HepG2 (cell line): ENCODE results near the gene EPHX1. TPM values are rescaled to one million over a fixed set of nuclear protein-coding genes. Genes with fewer than 3 reads are reported as not detected.
A peak's percentile ranks its signal among the peaks of the same experiment; 100 is the strongest.

Source experiments
- FOXP1 ChIP-seq, 2 experiments: fragments of 450-650 bp in 1 of 2; IDR thresholded peaks; 2 replicates each; pipeline ENCODE4 v1.6.1; 2017 to 2018; ENCODE audit warnings: antibody characterized with exemption in 1 of 2
- GABPB1 ChIP-seq: IDR thresholded peaks from 2 replicates; pipeline ENCODE4 v1.6.1; 2016; ENCODE audit warnings: mild to moderate bottlenecking, missing genetic modification reagents, moderate library complexity, missing compliant biosample characterization
- GATAD2A ChIP-seq: IDR thresholded peaks from 2 replicates; pipeline ENCODE4 v1.6.1; 2016
- NR2C2 ChIP-seq: sonication (generic); formaldehyde crosslinking; IDR thresholded peaks from 2 replicates; pipeline ENCODE4 v1.4.0; 2020; ENCODE audit warnings: missing genetic modification reagents, mild to moderate bottlenecking, moderate library complexity, borderline replicate concordance
- NR2F2 ChIP-seq: IDR thresholded peaks from 2 replicates; pipeline ENCODE4 v1.6.1; 2012; ENCODE audit warnings: low read depth, inconsistent platforms, borderline replicate concordance
- ONECUT2 ChIP-seq: sonication (generic); formaldehyde crosslinking; IDR thresholded peaks from 2 replicates; pipeline ENCODE4 v1.4.0; 2020; ENCODE audit warnings: missing genetic modification reagents
- SRSF9 ChIP-seq: fragments of 200-400 bp; formaldehyde crosslinking; IDR thresholded peaks from 2 replicates; pipeline ENCODE4 v1.6.1; 2018; ENCODE audit warnings: borderline replicate concordance, mild to moderate bottlenecking, low read depth, low read length; ENCODE audit not compliant: insufficient read depth, poor library complexity, severe bottlenecking
- ZBTB37 ChIP-seq: sonication (generic); formaldehyde crosslinking; IDR thresholded peaks from 2 replicates; pipeline ENCODE4 v1.4.0; 2020; ENCODE audit warnings: mild to moderate bottlenecking, missing genetic modification reagents
- ZBTB7B ChIP-seq: sonication (generic); formaldehyde crosslinking; IDR thresholded peaks from 2 replicates; pipeline ENCODE4 v1.4.0; 2020; ENCODE audit warnings: missing genetic modification reagents
- ZMAT3 ChIP-seq: sonication (generic); formaldehyde crosslinking; conservative IDR thresholded peaks from 2 replicates; pipeline ENCODE4 v1.7.0; 2021; ENCODE audit warnings: missing genetic modification reagents
- ZNF768 ChIP-seq: sonication (generic); formaldehyde crosslinking; IDR thresholded peaks from 2 replicates; pipeline ENCODE4 v1.4.0; 2020; ENCODE audit warnings: missing genetic modification reagents
- polyA plus RNA-seq, 8 experiments: library from polyadenylated mRNA; depleted of rRNA in 3 of 8; stranded (reverse) in 7 of 8; unstranded in 1 of 8; fragments of >200 nt; fragmentation: Illumina TruSeq in 4 of 8; extraction: Trizol in 4 of 8; gene quantifications; 2 replicates each; pipeline versions ENCODE4 v1.2.1 to v1.2.3, GENCODE V29; 2011 to 2016; ENCODE audit warnings: low read depth in 4 of 8, missing spikeins in 1 of 8, mixed read lengths in 1 of 8; ENCODE audit not compliant: insufficient read depth in 1 of 8
- total RNA-seq, 5 experiments: library from RNA; depleted of rRNA; stranded (reverse); fragments of >200 nt; fragmentation: Illumina TruSeq; extraction: Trizol; gene quantifications; 2 replicates each; pipeline ENCODE4 v1.2.3, GENCODE V29; 2016; ENCODE audit warnings: low read depth in 1 of 5
- TF ChIP-seq, protein P1 (sequence below): sonication (generic); formaldehyde crosslinking; IDR thresholded peaks from 2 replicates; pipeline ENCODE4 v1.4.0; 2020; ENCODE audit warnings: missing genetic modification reagents, borderline replicate concordance

EPHX1 gene
- total and polyA plus RNA-seq, 2 of the 13 experiments (the other 11 are each of a cell fraction or from before 2014, with no cell fraction given), result 27.7 to 36.5 TPM

DNA sequence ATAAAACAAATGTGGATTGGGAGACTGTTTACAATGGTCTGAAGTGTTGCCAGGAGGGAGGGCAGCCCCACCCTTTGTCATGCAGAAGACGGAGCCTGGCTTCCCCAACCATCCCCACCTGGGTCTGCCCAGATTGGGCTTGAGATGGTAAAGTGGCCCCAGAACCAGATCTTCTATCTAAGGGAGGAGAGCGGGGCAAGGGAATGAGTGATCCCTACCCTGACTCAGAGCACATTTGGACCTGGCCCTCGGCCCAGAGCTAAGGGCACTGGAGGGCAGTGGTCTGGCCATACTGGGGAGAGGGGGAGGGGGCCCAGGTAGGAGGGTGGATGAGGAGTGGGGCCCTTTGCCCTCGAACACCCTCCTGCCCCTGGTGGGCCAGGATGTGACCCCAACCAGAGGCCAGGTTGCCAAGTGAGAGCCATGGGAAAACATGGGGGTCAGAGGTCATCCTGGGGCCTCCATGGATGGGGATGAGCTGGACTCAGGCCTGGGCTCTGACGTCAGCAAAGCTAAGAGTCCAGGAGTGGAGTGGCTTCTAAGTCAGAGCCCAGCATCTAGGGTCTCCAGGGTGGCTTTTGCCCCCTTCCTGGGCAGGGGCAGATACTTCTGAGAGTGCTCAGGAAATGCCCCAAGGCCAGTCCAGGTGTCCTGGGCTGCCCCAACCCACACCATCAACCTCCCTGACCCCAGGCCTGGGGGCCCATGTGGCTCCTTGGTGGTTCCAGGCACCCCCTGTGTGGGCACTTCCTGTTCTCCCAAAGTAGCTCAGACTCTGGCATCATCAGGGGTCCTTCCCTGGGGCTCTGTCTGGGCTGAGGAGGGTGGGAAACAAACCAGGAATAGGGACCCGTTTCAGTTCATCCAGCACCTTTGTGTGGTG, 80.7 kb downstream of the EPHX1 start (continued):
- TF ChIP-seq, protein P1, sequence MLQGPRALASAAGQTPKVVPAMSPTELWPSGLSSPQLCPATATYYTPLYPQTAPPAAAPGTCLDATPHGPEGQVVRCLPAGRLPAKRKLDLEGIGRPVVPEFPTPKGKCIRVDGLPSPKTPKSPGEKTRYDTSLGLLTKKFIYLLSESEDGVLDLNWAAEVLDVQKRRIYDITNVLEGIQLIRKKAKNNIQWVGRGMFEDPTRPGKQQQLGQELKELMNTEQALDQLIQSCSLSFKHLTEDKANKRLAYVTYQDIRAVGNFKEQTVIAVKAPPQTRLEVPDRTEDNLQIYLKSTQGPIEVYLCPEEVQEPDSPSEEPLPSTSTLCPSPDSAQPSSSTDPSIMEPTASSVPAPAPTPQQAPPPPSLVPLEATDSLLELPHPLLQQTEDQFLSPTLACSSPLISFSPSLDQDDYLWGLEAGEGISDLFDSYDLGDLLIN (CRISPR knock-in tag), result no peak
- TF ChIP-seq SRSF9, result no peak
- TF ChIP-seq ZBTB37 (CRISPR knock-in tag), result 0 out of 2 replicates have a peak, but pooled peaks have one; percentile 18
- peak; percentile 44; the same call in 1 of the 2 replicates for TF ChIP-seq ZNF768 (CRISPR knock-in tag)
- no peak for TF ChIP-seq ONECUT2 (CRISPR knock-in tag)
- peak; percentile 73 for TF ChIP-seq GATAD2A
- peak; percentile 93 for TF ChIP-seq NR2C2 (CRISPR knock-in tag)
- TF ChIP-seq FOXP1 (IDR thresholded peaks at IDR 0.05), result no peak
- peak; percentile 47; the same call in 1 of the 2 replicates for TF ChIP-seq FOXP1 (CRISPR knock-in tag; IDR thresholded peaks at IDR 0.05)
- peak; percentile 65; the same call in 1 of the 2 replicates for TF ChIP-seq ZMAT3 (CRISPR knock-in tag)
- TF ChIP-seq NR2F2, result peak; percentile 87
- TF ChIP-seq GABPB1, result 0 out of 2 replicates have a peak, but pooled peaks have one; percentile 32
- 0 out of 2 replicates have a peak, but pooled peaks have one; percentile 76 for TF ChIP-seq ZBTB7B
